ENCODE measurements around the gene SNTB2.

SNTB2 gene

GRCh38 chr16:69182730-69183416 lies 4.1 kb upstream of the SNTB2 start:
- no peak for DNase-seq

- DNase-seq: peak; percentile 60
Observed at GRCh38 chr16:69187446-69188235, 677 bp downstream of the SNTB2 start.

GRCh38 chr16:69188236-69188549 lies 1.2 kb downstream of the SNTB2 start:
- DNase-seq: no peak

- DNase-seq: no peak
Observed at GRCh38 chr16:69188716-69189115, 1.8 kb downstream of the SNTB2 start.

- DNase-seq: no peak
Observed at GRCh38 chr16:69190046-69190588, 3.2 kb downstream of the SNTB2 start.

- DNase-seq: no peak
Observed at GRCh38 chr16:69190598-69190997, 3.6 kb downstream of the SNTB2 start.

GRCh38 chr16:69191136-69191535 lies 4.2 kb downstream of the SNTB2 start:
- no peak for DNase-seq

GRCh38 chr16:69193855-69194254 lies 6.9 kb downstream of the SNTB2 start:
- no peak for DNase-seq

GRCh38 chr16:69194488-69194887 lies 7.5 kb downstream of the SNTB2 start:
- no peak for DNase-seq

- no peak for DNase-seq
Observed at GRCh38 chr16:69195369-69196029, 8.5 kb downstream of the SNTB2 start.

- DNase-seq: no peak
Observed at GRCh38 chr16:69197573-69197972, 10.6 kb downstream of the SNTB2 start.

GRCh38 chr16:69199382-69199781 lies 12.4 kb downstream of the SNTB2 start:
- DNase-seq: no peak

- no peak for DNase-seq
Observed at GRCh38 chr16:69201291-69201690, 14.3 kb downstream of the SNTB2 start.

- no peak for DNase-seq
Observed at GRCh38 chr16:69201787-69202186, 14.8 kb downstream of the SNTB2 start.

GRCh38 chr16:69204172-69204571 lies 17.2 kb downstream of the SNTB2 start:
- DNase-seq: no peak

GRCh38 chr16:69209735-69210134 lies 22.8 kb downstream of the SNTB2 start:
- no peak for DNase-seq

- DNase-seq: no peak
Observed at GRCh38 chr16:69217433-69217832, 30.5 kb downstream of the SNTB2 start.

- no peak for DNase-seq
Observed at GRCh38 chr16:69219279-69219678, 32.3 kb downstream of the SNTB2 start.

GRCh38 chr16:69223882-69224281 lies 36.9 kb downstream of the SNTB2 start:
- DNase-seq: no peak

- no peak for DNase-seq
Observed at GRCh38 chr16:69225121-69225520, 38.2 kb downstream of the SNTB2 start.

GRCh38 chr16:69233124-69233523 lies 46.2 kb downstream of the SNTB2 start:
- DNase-seq: no peak

- no peak for DNase-seq
Observed at GRCh38 chr16:69234460-69234859, 47.5 kb downstream of the SNTB2 start.

GRCh38 chr16:69236319-69236718 lies 49.4 kb downstream of the SNTB2 start:
- DNase-seq: no peak

- no peak for DNase-seq
Observed at GRCh38 chr16:69237296-69237695, 50.3 kb downstream of the SNTB2 start.

Measured in stimulated activated CD4-positive, alpha-beta T cell treated with anti-CD3 and anti-CD28 coated beads, Interleukin-15, amount 100 ng/mL, for 24 hours (primary cell).